MM.1S (cell line): Measurements from ENCODE around the gene SELENOO.
"Not testable (repeated sequence)": the region's sequence is repeated elsewhere in the genome, so short reads cannot be mapped to it uniquely, and the experiment has no call there.

Experiments used
- DNase-seq: peaks from one replicate; pipeline ENCODE4 v3.0.0-alpha.2; 2015
- H2AFZ ChIP-seq: fragments of 300-600 bp; sonication (generic); 2 replicates; pipeline ENCODE4 v1.6.0; 2016; ENCODE audit warnings: antibody characterized with exemption, low read length
- H3F3A ChIP-seq: fragments of 300-600 bp; sonication (generic); 2 replicates; pipeline ENCODE4 v1.6.1; 2016; ENCODE audit warnings: mild to moderate bottlenecking, antibody characterized with exemption, low read length, moderate library complexity, mixed read lengths; ENCODE audit not compliant: insufficient read depth
- H3K27ac ChIP-seq: fragments of 300-600 bp; sonication (generic); 2 replicates; pipeline ENCODE4 v1.5.1; 2016; ENCODE audit warnings: mild to moderate bottlenecking, low read length
- H3K27me3 ChIP-seq: fragments of 300-600 bp; sonication (generic); replicated peaks from 2 replicates; pipeline ENCODE4 v1.6.0; 2016; ENCODE audit warnings: low read length; ENCODE audit not compliant: insufficient read depth
- H3K36me3 ChIP-seq: fragments of 300-600 bp; sonication (generic); replicated peaks from 2 replicates; pipeline ENCODE4 v1.6.1; 2016; ENCODE audit warnings: mild to moderate bottlenecking, low read length, mixed read lengths; ENCODE audit not compliant: insufficient read depth
- H3K4me1 ChIP-seq: fragments of 300-600 bp; sonication (generic); 2 replicates; pipeline ENCODE4 v1.6.1; 2016; ENCODE audit warnings: low read length, mixed read lengths
- H3K4me2 ChIP-seq: fragments of 300-600 bp; sonication (generic); 2 replicates; pipeline ENCODE4 v1.6.0; 2016; ENCODE audit warnings: low read depth, low read length
- H3K4me3 ChIP-seq: fragments of 300-600 bp; sonication (generic); 2 replicates; pipeline ENCODE4 v1.5.1; 2016; ENCODE audit warnings: low read length, mixed read lengths
- H3K79me2 ChIP-seq: fragments of 300-600 bp; sonication (generic); 2 replicates; pipeline ENCODE4 v1.6.1; 2016; ENCODE audit warnings: mixed run types, low read length, mixed read lengths
- H3K9ac ChIP-seq: fragments of 300-600 bp; sonication (generic); 2 replicates; pipeline ENCODE4 v1.6.1; 2016; ENCODE audit warnings: low read length, mixed read lengths
- H3K9me2 ChIP-seq: fragments of 300-600 bp; sonication (generic); replicated peaks from 2 replicates; pipeline ENCODE4 v1.6.1; 2016; ENCODE audit warnings: mild to moderate bottlenecking, low read length, mixed read lengths; ENCODE audit not compliant: insufficient read depth
- H3K9me3 ChIP-seq: fragments of 300-600 bp; sonication (generic); replicated peaks from 2 replicates; pipeline ENCODE4 v1.6.1; 2016; ENCODE audit warnings: mild to moderate bottlenecking, low read length, mixed read lengths; ENCODE audit not compliant: insufficient read depth
- H4K20me1 ChIP-seq: fragments of 300-600 bp; sonication (generic); 2 replicates; pipeline ENCODE4 v1.6.1; 2016; ENCODE audit warnings: mild to moderate bottlenecking, low read length, moderate library complexity, mixed read lengths; ENCODE audit not compliant: insufficient read depth
- CTCF ChIP-seq: fragments of 300-600 bp; sonication (generic); IDR thresholded peaks from 2 replicates; pipeline ENCODE4 v1.5.1; 2016; ENCODE audit warnings: antibody characterized with exemption, low read length, mixed read lengths
- EZH2 ChIP-seq: fragments of 300-600 bp; sonication (generic); optimal IDR thresholded peaks from 2 replicates; pipeline ENCODE3; 2017; ENCODE audit warnings: low read depth, mild to moderate bottlenecking, antibody characterized with exemption, low read length, mixed read lengths
- EZH2phosphoT487 ChIP-seq: fragments of 300-600 bp; sonication (generic); IDR thresholded peaks from 2 replicates; pipeline ENCODE4 v1.6.1; 2018; ENCODE audit warnings: antibody characterized with exemption, low read length

The SELENOO gene

GRCh38 chr22:50167689-50168489 lies 32.9 kb upstream of the SELENOO start:
- no peaks in the 10 kb centered on the region for H3K9me3 ChIP-seq
- no peak overlapping the region for H3K4me2 ChIP-seq
- peaks cover 24% of the 10 kb centered on the region for H3K27me3 ChIP-seq
- H3K4me3 ChIP-seq, result no peak overlapping the region
- no peak for TF ChIP-seq EZH2phosphoT487
- H3K79me2 ChIP-seq, result no peaks in the 10 kb centered on the region
- H3K9me2 ChIP-seq, result no peaks in the 10 kb centered on the region
- no peaks in the 10 kb centered on the region for H4K20me1 ChIP-seq
- no peak overlapping the region for H2AFZ ChIP-seq
- H3K27ac ChIP-seq, result no peak overlapping the region
- no peaks in the 10 kb centered on the region for H3F3A ChIP-seq
- DNase-seq, result no peak
- no peak overlapping the region for H3K9ac ChIP-seq
- no peaks in the 10 kb centered on the region for H3K36me3 ChIP-seq
- no peaks in the 10 kb centered on the region for H3K4me1 ChIP-seq

- not testable (repeated sequence) for H3K36me3 ChIP-seq, H3F3A ChIP-seq, H3K9me2 ChIP-seq, H3K4me1 ChIP-seq, H4K20me1 ChIP-seq, H3K9me3 ChIP-seq, DNase-seq, H3K4me2 ChIP-seq, H3K27ac ChIP-seq, H3K79me2 ChIP-seq, H3K9ac ChIP-seq, H2AFZ ChIP-seq, H3K4me3 ChIP-seq
- peaks cover 25% of the 10 kb centered on the region for H3K27me3 ChIP-seq
Measured at GRCh38 chr22:50168490-50169180, 32.2 kb upstream of the SELENOO start.

GRCh38 chr22:50169181-50169759 lies 31.5 kb upstream of the SELENOO start:
- H4K20me1 ChIP-seq, result no peaks in the 10 kb centered on the region
- H3K27me3 ChIP-seq, result peaks cover 25% of the 10 kb centered on the region
- H3K9ac ChIP-seq, result no peak overlapping the region
- no peak overlapping the region for H3K4me3 ChIP-seq
- H3K9me3 ChIP-seq, result no peaks in the 10 kb centered on the region
- DNase-seq, result no peak
- no peaks in the 10 kb centered on the region for H3K4me1 ChIP-seq
- H3K79me2 ChIP-seq, result no peaks in the 10 kb centered on the region
- no peak overlapping the region for H2AFZ ChIP-seq
- no peak overlapping the region for H3K4me2 ChIP-seq
- no peak overlapping the region for H3K27ac ChIP-seq
- TF ChIP-seq EZH2 (no peak), CTCF (no peak), EZH2phosphoT487 (no peak)
- no peaks in the 10 kb centered on the region for H3K36me3 ChIP-seq
- H3K9me2 ChIP-seq, result no peaks in the 10 kb centered on the region
- H3F3A ChIP-seq, result no peaks in the 10 kb centered on the region

GRCh38 chr22:50169774-50170341 lies 31.0 kb upstream of the SELENOO start:
- H3K27me3 ChIP-seq, result peaks cover 23% of the 10 kb centered on the region
- no peak overlapping the region for H3K9ac ChIP-seq
- no peaks in the 10 kb centered on the region for H3K79me2 ChIP-seq
- no peak overlapping the region for H2AFZ ChIP-seq
- TF ChIP-seq CTCF (no peak), EZH2phosphoT487 (no peak), EZH2 (no peak)
- no peaks in the 10 kb centered on the region for H3K36me3 ChIP-seq
- no peak overlapping the region for H3K4me3 ChIP-seq
- peak; percentile 44 for DNase-seq
- H4K20me1 ChIP-seq, result no peaks in the 10 kb centered on the region
- H3F3A ChIP-seq, result no peaks in the 10 kb centered on the region
- H3K9me2 ChIP-seq, result no peaks in the 10 kb centered on the region
- H3K4me1 ChIP-seq, result no peaks in the 10 kb centered on the region
- no peaks in the 10 kb centered on the region for H3K9me3 ChIP-seq
- H3K4me2 ChIP-seq, result no peak overlapping the region
- no peak overlapping the region for H3K27ac ChIP-seq
